Endodermal cell (in vitro differentiated cells): Measurements from ENCODE around the gene AIG1. TPM values are rescaled to one million over a fixed set of nuclear protein-coding genes. Genes with fewer than 3 reads are reported as not detected.

Experiments
- DNase-seq: peaks from one replicate; pipeline ENCODE4 v3.0.0-alpha.2; 2017
- H3K27ac ChIP-seq: 2 replicates; pipeline ENCODE4 v1.5.1; 2013; ENCODE audit warnings: mild to moderate bottlenecking, low read depth, low read length, moderate library complexity
- H3K27me3 ChIP-seq: 2 replicates; pipeline ENCODE4 v1.6.1; 2013; ENCODE audit warnings: mild to moderate bottlenecking, low read length, moderate library complexity; ENCODE audit not compliant: insufficient read depth, control insufficient read depth, poor library complexity, severe bottlenecking
- H3K36me3 ChIP-seq: 2 replicates; pipeline ENCODE4 v1.7.0; 2013; ENCODE audit warnings: mild to moderate bottlenecking, low read length, moderate library complexity; ENCODE audit not compliant: control insufficient read depth, insufficient read depth
- H3K4me1 ChIP-seq: one replicate; pipeline ENCODE4 v1.7.0; 2013; ENCODE audit warnings: low read length; ENCODE audit not compliant: control insufficient read depth, insufficient read depth
- H3K4me3 ChIP-seq: 2 replicates; pipeline ENCODE4 v1.5.1; 2013; ENCODE audit warnings: mild to moderate bottlenecking, low read length, moderate library complexity
- H3K9ac ChIP-seq: 2 replicates; pipeline ENCODE4 v1.6.1; 2013; ENCODE audit warnings: mild to moderate bottlenecking, low read length, moderate library complexity; ENCODE audit not compliant: poor library complexity, severe bottlenecking; ENCODE audit errors: extremely low read depth
- H3K9me3 ChIP-seq: 2 replicates; pipeline ENCODE4 v1.6.1; 2013; ENCODE audit warnings: mild to moderate bottlenecking, low read length, moderate library complexity; ENCODE audit not compliant: control insufficient read depth
- H3K27ac Mint-ChIP-seq: 2 replicates; pipeline ENCODE4 v1.8.0; 2020; ENCODE audit warnings: mixed read lengths
- H3K27me3 Mint-ChIP-seq: 2 replicates; pipeline ENCODE4 v1.8.0; 2021; ENCODE audit warnings: mild to moderate bottlenecking, mixed read lengths; ENCODE audit not compliant: insufficient read depth
- H3K36me3 Mint-ChIP-seq: 2 replicates; pipeline ENCODE4 v1.8.0; 2020; ENCODE audit warnings: low read depth, mixed read lengths
- H3K4me1 Mint-ChIP-seq: 2 replicates; pipeline ENCODE4 v1.8.0; 2020; ENCODE audit warnings: mixed read lengths
- H3K4me3 Mint-ChIP-seq: 2 replicates; pipeline ENCODE4 v1.8.0; 2020; ENCODE audit warnings: mild to moderate bottlenecking, moderate library complexity, mixed read lengths
- H3K9me3 Mint-ChIP-seq: 2 replicates; pipeline ENCODE4 v1.8.0; 2020; ENCODE audit warnings: mild to moderate bottlenecking, mixed read lengths
- CTCF ChIP-seq: fragments of 200-600 bp; sonication (generic); conservative IDR thresholded peaks from 2 replicates; pipeline ENCODE4 v1.5.0; 2021; ENCODE audit warnings: antibody characterized with exemption, mild to moderate bottlenecking
- WGBS, 2 experiments: methylation state at CpG; one replicate each; pipeline versions ENCODE4 v1.1.5 to v1.1.7; 2013; ENCODE audit warnings: missing lambda C conversion rate in 2 of 2, mixed read lengths in 1 of 2; ENCODE audit not compliant: insufficient coverage in 1 of 2, insufficient read length in 1 of 2; 5-methylcytosine and 5-hydroxymethylcytosine counted together
- total RNA-seq, 2 donors: library from RNA; stranded (reverse); fragmentation: NEBNext Ultra II Directional in 1 of 2; extraction: Animal tissue kit (Norgen Biotek cat#: 25700) in 1 of 2; gene quantifications; 2 replicates in 1 of 2; 3 replicates in 1 of 2; pipeline ENCODE4 v1.2.1, GENCODE V29; 2021

The AIG1 gene
- total RNA-seq, 2 donors from 2014 or later: 23.0 to 25.2 TPM

GRCh38 chr6:143034689-143035334 is 25.9 kb upstream of the AIG1 start:
- Mint-ChIP-seq H3K4me3 (no peak overlapping the region), H3K36me3 (no peaks in the 10 kb centered on the region), H3K4me1 (peaks cover 3% of the 10 kb centered on the region), H3K27ac (no peak overlapping the region), H3K27me3 (peaks cover 3% of the 10 kb centered on the region), H3K9me3 (no peaks in the 10 kb centered on the region)
- Histone ChIP-seq H3K9me3 (no peaks in the 10 kb centered on the region), H3K4me1 (peaks cover 2% of the 10 kb centered on the region), H3K9ac (no peak overlapping the region), H3K4me3 (no peak overlapping the region), H3K27me3 (no peaks in the 10 kb centered on the region), H3K36me3 (no peaks in the 10 kb centered on the region), H3K27ac (no peak overlapping the region)
- TF ChIP-seq CTCF: no peak
- DNase-seq: no peak
- WGBS, 2 experiments: 93 to 98% methylated on average over 9 of the region's 9 CpGs

GRCh38 chr6:143037470-143037869 is 23.2 kb upstream of the AIG1 start:
- H3K9me3 ChIP-seq: no peaks in the 10 kb centered on the region
- no peak for TF ChIP-seq CTCF
- peaks cover 2% of the 10 kb centered on the region for H3K4me1 ChIP-seq
- no peaks in the 10 kb centered on the region for H3K9me3 Mint-ChIP-seq
- H3K27ac Mint-ChIP-seq: no peak overlapping the region
- H3K27me3 ChIP-seq: no peaks in the 10 kb centered on the region
- peaks cover 3% of the 10 kb centered on the region for H3K27me3 Mint-ChIP-seq
- DNase-seq: no peak
- H3K36me3 ChIP-seq: no peaks in the 10 kb centered on the region
- no peak overlapping the region for H3K4me3 Mint-ChIP-seq
- H3K36me3 Mint-ChIP-seq: no peaks in the 10 kb centered on the region
- WGBS, 2 experiments: 69 to 100% methylated on average over 2 of the region's 2 CpGs
- no peak overlapping the region for H3K27ac ChIP-seq
- H3K4me3 ChIP-seq: no peak overlapping the region
- no peak overlapping the region for H3K9ac ChIP-seq
- H3K4me1 Mint-ChIP-seq: peaks cover 3% of the 10 kb centered on the region

- peaks cover 3% of the 10 kb centered on the region for H3K27me3 Mint-ChIP-seq
- Histone ChIP-seq H3K9me3 (no peaks in the 10 kb centered on the region), H3K27ac (no peak overlapping the region), H3K9ac (no peak overlapping the region), H3K4me1 (peaks cover 2% of the 10 kb centered on the region), H3K4me3 (no peak overlapping the region), H3K36me3 (no peaks in the 10 kb centered on the region), H3K27me3 (no peaks in the 10 kb centered on the region)
- no peak for TF ChIP-seq CTCF
- no peak overlapping the region for H3K4me3 Mint-ChIP-seq
- no peak overlapping the region for H3K27ac Mint-ChIP-seq
- H3K4me1 Mint-ChIP-seq: peaks cover 3% of the 10 kb centered on the region
- DNase-seq: no peak
- no peaks in the 10 kb centered on the region for H3K9me3 Mint-ChIP-seq
- H3K36me3 Mint-ChIP-seq: no peaks in the 10 kb centered on the region
These were observed 21.9 kb upstream of the AIG1 start for GRCh38 chr6:143038833-143039232.
